PC-3 (cell line): ENCODE results near the gene TBXAS1. TPM values are rescaled to one million over a fixed set of nuclear protein-coding genes. Genes with fewer than 3 reads are reported as not detected.
A peak's percentile ranks its signal among the peaks of the same experiment; 100 is the strongest.

Experiments used
- ATAC-seq: fragments of 200-7000 bp; cut with Tn5 transposase; 2 replicates; pipeline ENCODE4 v1.9.1; 2020; ENCODE audit warnings: mild to moderate bottlenecking, moderate library complexity
- BruUV-seq: library from RNA; stranded (reverse); fragments of 400-500 nt; replicated peaks from 2 replicates; lab custom pipeline; 2021; lab: Mats Ljungman, UMichigan
- CTCF ChIA-PET: fragments of 300-600 bp; sonication (Branson Sonifier 250); formaldehyde crosslinking; loops from one replicate; lab custom pipeline; 2022; ENCODE audit warnings: antibody characterized with exemption; lab: Charles Lee
- POLR2A ChIA-PET: fragments of 300-600 bp; sonication (Branson Sonifier 250); formaldehyde crosslinking; loops from one replicate; lab custom pipeline; 2022; ENCODE audit warnings: antibody characterized with exemption; ENCODE audit not compliant: unreplicated experiment; lab: Charles Lee
- DNase-seq: peaks from one replicate; pipeline ENCODE4 v3.0.0-alpha.2; 2015
- H2AFZ ChIP-seq: fragments of 300-600 bp; sonication (generic); 2 replicates; pipeline ENCODE4 v1.6.0; 2016; ENCODE audit warnings: antibody characterized with exemption, low read length
- H3F3A ChIP-seq: fragments of 300-600 bp; sonication (generic); one replicate; pipeline ENCODE4 v1.6.0; 2017; ENCODE audit warnings: antibody characterized with exemption, low read length, control low read depth, mild to moderate bottlenecking; ENCODE audit not compliant: unreplicated experiment
- H3K27ac ChIP-seq: fragments of 300-600 bp; sonication (generic); 2 replicates; pipeline ENCODE4 v1.5.1; 2016; ENCODE audit warnings: mild to moderate bottlenecking, low read length
- H3K27me3 ChIP-seq: fragments of 300-600 bp; sonication (generic); 2 replicates; pipeline ENCODE4 v1.6.1; 2016; ENCODE audit warnings: low read length, mixed read lengths
- H3K36me3 ChIP-seq: fragments of 300-600 bp; sonication (generic); 2 replicates; pipeline ENCODE4 v1.6.1; 2016; ENCODE audit warnings: low read depth, mixed run types, low read length, mixed read lengths
- H3K4me1 ChIP-seq: fragments of 300-600 bp; sonication (generic); 2 replicates; pipeline ENCODE4 v1.5.1; 2016; ENCODE audit warnings: low read length; ENCODE audit not compliant: insufficient read depth
- H3K4me2 ChIP-seq: fragments of 300-600 bp; sonication (generic); 2 replicates; pipeline ENCODE4 v1.6.0; 2016; ENCODE audit warnings: low read length
- H3K4me3 ChIP-seq: fragments of 300-600 bp; sonication (generic); 2 replicates; pipeline ENCODE4 v1.5.1; 2016; ENCODE audit warnings: mild to moderate bottlenecking, low read length, mixed read lengths
- H3K79me2 ChIP-seq: fragments of 300-600 bp; sonication (generic); 2 replicates; pipeline ENCODE4 v1.6.1; 2017; ENCODE audit warnings: low read length, mixed read lengths
- H3K9ac ChIP-seq: fragments of 300-600 bp; sonication (generic); 2 replicates; pipeline ENCODE4 v1.6.0; 2016; ENCODE audit warnings: mild to moderate bottlenecking, low read length
- H3K9me2 ChIP-seq: fragments of 300-600 bp; sonication (generic); replicated peaks from 2 replicates; pipeline ENCODE4 v1.6.1; 2016; ENCODE audit warnings: mixed run types, low read length, mixed read lengths
- H3K9me3 ChIP-seq: fragments of 300-600 bp; sonication (generic); 2 replicates; pipeline ENCODE4 v1.6.1; 2016; ENCODE audit warnings: low read length, mixed read lengths
- H4K20me1 ChIP-seq: fragments of 300-600 bp; sonication (generic); 2 replicates; pipeline ENCODE4 v1.6.1; 2016; ENCODE audit warnings: low read length, mixed read lengths
- CTCF ChIP-seq: fragments of 300-600 bp; sonication (generic); conservative IDR thresholded peaks from 2 replicates; pipeline ENCODE4 v1.5.1; 2017; ENCODE audit warnings: antibody characterized with exemption, low read depth, mild to moderate bottlenecking, low read length
- EZH2 ChIP-seq: fragments of 300-600 bp; sonication (generic); IDR thresholded peaks from one replicate; pipeline ENCODE4 v1.6.1; 2017; ENCODE audit warnings: antibody characterized with exemption, mild to moderate bottlenecking, low read length; ENCODE audit not compliant: unreplicated experiment
- EZH2phosphoT487 ChIP-seq: fragments of 300-600 bp; sonication (generic); IDR thresholded peaks from 2 replicates; pipeline ENCODE4 v1.6.1; 2018; ENCODE audit warnings: mild to moderate bottlenecking, antibody characterized with exemption, low read length, borderline replicate concordance
- intact Hi-C: fragments of 100-400 bp; cut with micrococcal nuclease; formaldehyde crosslinking; loops from 2 replicates; pipeline ENCODE4 v1.9.0; 2023
- total RNA-seq: library from RNA; depleted of rRNA; stranded (reverse); fragments of >200 nt; gene quantifications from 2 replicates; pipeline ENCODE4 v1.2.3, GENCODE V29; 2014

The TBXAS1 gene
- total RNA-seq, 1 experiment from 2014 or later = 21.8 TPM

DNA sequence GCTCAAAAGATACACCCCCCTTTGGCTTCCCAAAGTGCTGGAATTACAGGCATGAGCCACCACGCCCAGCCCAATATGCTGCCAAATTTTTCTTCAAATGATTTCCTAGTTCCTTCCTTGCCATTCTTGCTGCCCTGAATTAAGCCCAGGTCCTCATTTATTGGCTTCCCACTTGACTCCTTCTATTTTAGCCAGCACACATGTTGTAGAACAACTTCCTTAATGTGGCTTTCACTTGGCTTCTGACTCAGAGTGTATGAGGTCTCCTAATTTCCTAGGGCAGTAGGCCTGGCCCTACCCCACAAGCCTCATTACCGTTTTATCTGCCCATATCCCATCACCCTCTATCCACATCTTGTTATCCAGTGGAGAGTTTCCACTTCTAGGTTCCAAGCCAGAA, 29.5 kb upstream of the TBXAS1 start:
- Histone ChIP-seq H3K9ac (no peak overlapping the region), H4K20me1 (no peaks in the 10 kb centered on the region), H3K4me1 (no peaks in the 10 kb centered on the region), H3K9me2 (no peaks in the 10 kb centered on the region), H3K27ac (no peak overlapping the region), H2AFZ (no peak overlapping the region), H3K36me3 (no peaks in the 10 kb centered on the region; the same call in 1 of the 2 replicates), H3K27me3 (no peaks in the 10 kb centered on the region), H3K9me3 (no peaks in the 10 kb centered on the region), H3K4me3 (no peak overlapping the region), H3K4me2 (no peak overlapping the region), H3F3A (no peaks in the 10 kb centered on the region), H3K79me2 (no peaks in the 10 kb centered on the region)
- BruUV-seq = no TSS peak
- no peak for TF ChIP-seq EZH2phosphoT487
- no peak for TF ChIP-seq EZH2
- no peak for TF ChIP-seq CTCF
- intact Hi-C loops = no loop called here
- ChIA-PET CTCF (no interaction called here), POLR2A (no interaction called here)
- peak; percentile 28 for DNase-seq
- ATAC-seq = peak; percentile 59

DNA sequence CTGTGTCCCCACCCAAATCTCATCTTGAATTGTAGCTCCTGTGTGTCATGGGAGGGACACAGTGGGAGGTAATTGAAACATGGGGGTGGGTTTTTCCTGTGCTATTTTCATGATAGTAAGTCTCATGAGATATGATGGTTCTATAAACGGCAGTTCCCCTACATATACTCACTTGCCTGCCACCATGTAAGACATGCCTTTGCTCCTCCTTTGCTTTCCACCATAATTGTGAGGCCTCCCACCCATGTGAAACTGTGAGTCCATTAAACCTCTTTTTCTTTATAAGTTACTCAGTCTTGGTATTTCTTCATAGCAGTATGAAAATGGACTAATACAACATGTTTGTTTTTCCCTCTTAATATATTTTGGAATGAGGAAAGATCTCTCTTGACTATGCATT, 24.5 kb upstream of the TBXAS1 start:
- Histone ChIP-seq H3K27ac (no peak overlapping the region), H3K36me3 (no peaks in the 10 kb centered on the region), H3F3A (no peaks in the 10 kb centered on the region), H3K4me2 (no peak overlapping the region), H3K9me3 (no peaks in the 10 kb centered on the region), H3K9me2 (no peaks in the 10 kb centered on the region), H3K27me3 (no peaks in the 10 kb centered on the region), H4K20me1 (no peaks in the 10 kb centered on the region), H3K4me1 (no peaks in the 10 kb centered on the region), H3K4me3 (no peak overlapping the region), H3K79me2 (no peaks in the 10 kb centered on the region), H2AFZ (no peak overlapping the region), H3K9ac (no peak overlapping the region)
- ChIA-PET POLR2A (no interaction called here), CTCF (no interaction called here)
- DNase-seq = no peak
- ATAC-seq = no peak
- intact Hi-C loops = no loop called here
- no TSS peak for BruUV-seq
- TF ChIP-seq CTCF (no peak), EZH2phosphoT487 (no peak), EZH2 (no peak)

GRCh38 chr7:139807009-139807408, 22.1 kb upstream of the TBXAS1 start:
- H3K9ac ChIP-seq = no peak overlapping the region
- no peaks in the 10 kb centered on the region for H3K9me2 ChIP-seq
- TF ChIP-seq EZH2phosphoT487 (no peak), EZH2 (no peak), CTCF (no peak)
- H3K27ac ChIP-seq = no peak overlapping the region
- H4K20me1 ChIP-seq = no peaks in the 10 kb centered on the region
- no peaks in the 10 kb centered on the region for H3K4me1 ChIP-seq
- BruUV-seq = no TSS peak
- ATAC-seq (no peak), DNase-seq (no peak)
- CTCF ChIA-PET = no interaction called here
- H3K4me3 ChIP-seq = no peak overlapping the region
- intact Hi-C loops = no loop called here
- H3K27me3 ChIP-seq = no peaks in the 10 kb centered on the region
- no peaks in the 10 kb centered on the region for H3F3A ChIP-seq
- no peaks in the 10 kb centered on the region for H3K36me3 ChIP-seq
- POLR2A ChIA-PET = no interaction called here
- H3K9me3 ChIP-seq = no peaks in the 10 kb centered on the region
- H3K4me2 ChIP-seq = no peak overlapping the region
- no peak overlapping the region for H2AFZ ChIP-seq
- H3K79me2 ChIP-seq = no peaks in the 10 kb centered on the region
